ENCODE data around the gene HINT1.

Gene HINT1

GRCh38 chr5:131110256-131110594 is 54.8 kb downstream of the HINT1 start:
- Histone ChIP-seq H3K36me3 (ENCODE audit: insufficient read depth, insufficient read length, low read length) (no peaks in the 10 kb centered on the region), H3K4me1 (ENCODE audit: insufficient read depth, insufficient read length) (no peaks in the 10 kb centered on the region), H3K9me3 (ENCODE audit: insufficient read depth, low read length) (no peaks in the 10 kb centered on the region), H3K27me3 (ENCODE audit: insufficient read depth, insufficient read length) (no peaks in the 10 kb centered on the region), H3K9ac (ENCODE audit: insufficient read length, low read depth) (no peak overlapping the region), H3K4me3 (ENCODE audit: insufficient read length, low read depth) (no peak overlapping the region)
- TF ChIP-seq ZNF274 (IDR thresholded peaks at IDR 0.05; ENCODE audit: low read depth, low read length) (no peak), YY1 (IDR thresholded peaks at IDR 0.05; ENCODE audit: insufficient read depth, insufficient read length) (no peak), SUZ12 (IDR thresholded peaks at IDR 0.05; ENCODE audit: extremely low read depth, insufficient read depth, insufficient read length) (no peak)
- no peak for DNase-seq (ENCODE audit: low read depth, low spot score)

GRCh38 chr5:131109540-131110255 is 55.4 kb downstream of the HINT1 start:
- H3K9me3 ChIP-seq (ENCODE audit: insufficient read depth, low read length): no peaks in the 10 kb centered on the region
- H3K4me1 ChIP-seq (ENCODE audit: insufficient read depth, insufficient read length): no peaks in the 10 kb centered on the region
- DNase-seq (ENCODE audit: low read depth, low spot score): no peak
- no peaks in the 10 kb centered on the region for H3K27me3 ChIP-seq (ENCODE audit: insufficient read depth, insufficient read length)
- no peak overlapping the region for H3K9ac ChIP-seq (ENCODE audit: insufficient read length, low read depth)
- H3K36me3 ChIP-seq (ENCODE audit: insufficient read depth, insufficient read length, low read length): no peaks in the 10 kb centered on the region
- H3K4me3 ChIP-seq (ENCODE audit: insufficient read length, low read depth): no peak overlapping the region
- TF ChIP-seq SUZ12 (IDR thresholded peaks at IDR 0.05; ENCODE audit: extremely low read depth, insufficient read depth, insufficient read length) (no peak), YY1 (IDR thresholded peaks at IDR 0.05; ENCODE audit: insufficient read depth, insufficient read length) (no peak), ZNF274 (IDR thresholded peaks at IDR 0.05; ENCODE audit: low read depth, low read length) (no peak)

Data from NT2/D1 (cell line).